Naive B cell (primary cell): ENCODE data around the gene ACD. TPM values are rescaled to one million over a fixed set of nuclear protein-coding genes. Genes with fewer than 3 reads are reported as not detected.

ENCODE experiments used
- ATAC-seq, 2 donors: fragments of 150-1000 bp; cut with Tn5 transposase; 2 replicates each; pipeline ENCODE4 v1.10.0; 2021; ENCODE audit warnings: low read depth in 2 of 2, mild to moderate bottlenecking in 2 of 2, moderate library complexity in 2 of 2
- DNase-seq: peaks from one replicate; pipeline ENCODE4 v3.0.0; 2022
- H3K27ac Mint-ChIP-seq, 6 donors: one replicate each; pipeline ENCODE4 v1.8.0; 2020 to 2022; ENCODE audit warnings: mild to moderate bottlenecking in 6 of 6, mixed read lengths in 6 of 6, moderate library complexity in 5 of 6, inconsistent platforms in 2 of 6
- H3K27me3 Mint-ChIP-seq, 3 donors: one replicate each; pipeline ENCODE4 v1.8.0; 2021 to 2022; ENCODE audit warnings: mixed read lengths in 3 of 3, mild to moderate bottlenecking in 1 of 3
- H3K36me3 Mint-ChIP-seq, 2 donors: one replicate each; pipeline ENCODE4 v1.8.0; 2020 to 2022; ENCODE audit warnings: mixed read lengths in 2 of 2, inconsistent platforms in 1 of 2, mild to moderate bottlenecking in 1 of 2
- H3K4me1 Mint-ChIP-seq, 3 donors: one replicate each; pipeline ENCODE4 v1.8.0; 2020 to 2022; ENCODE audit warnings: mixed read lengths in 3 of 3, inconsistent platforms in 1 of 3, mild to moderate bottlenecking in 1 of 3, moderate library complexity in 1 of 3
- H3K4me3 Mint-ChIP-seq, 8 donors: one replicate each; pipeline ENCODE4 v1.8.0; 2020 to 2022; ENCODE audit warnings: mild to moderate bottlenecking in 8 of 8, mixed read lengths in 8 of 8, moderate library complexity in 8 of 8, inconsistent platforms in 2 of 8
- H3K9me3 Mint-ChIP-seq, 7 donors: one replicate each; pipeline ENCODE4 v1.8.0; 2020 to 2022; ENCODE audit warnings: mixed read lengths in 7 of 7, mild to moderate bottlenecking in 5 of 7, inconsistent platforms in 2 of 7, moderate library complexity in 1 of 7
- polyA plus RNA-seq, 6 donors: library from polyadenylated mRNA; unstranded; fragments of 300-500 nt; fragmentation: Illumina TruSeq; gene quantifications; one replicate each; pipeline ENCODE4 v1.2.3, GENCODE V29; 2021; ENCODE audit warnings: low read depth in 6 of 6

ACD gene
- polyA plus RNA-seq, 6 donors from 2014 or later: 31.3 to 52.8 (median 35.5) TPM

DNA sequence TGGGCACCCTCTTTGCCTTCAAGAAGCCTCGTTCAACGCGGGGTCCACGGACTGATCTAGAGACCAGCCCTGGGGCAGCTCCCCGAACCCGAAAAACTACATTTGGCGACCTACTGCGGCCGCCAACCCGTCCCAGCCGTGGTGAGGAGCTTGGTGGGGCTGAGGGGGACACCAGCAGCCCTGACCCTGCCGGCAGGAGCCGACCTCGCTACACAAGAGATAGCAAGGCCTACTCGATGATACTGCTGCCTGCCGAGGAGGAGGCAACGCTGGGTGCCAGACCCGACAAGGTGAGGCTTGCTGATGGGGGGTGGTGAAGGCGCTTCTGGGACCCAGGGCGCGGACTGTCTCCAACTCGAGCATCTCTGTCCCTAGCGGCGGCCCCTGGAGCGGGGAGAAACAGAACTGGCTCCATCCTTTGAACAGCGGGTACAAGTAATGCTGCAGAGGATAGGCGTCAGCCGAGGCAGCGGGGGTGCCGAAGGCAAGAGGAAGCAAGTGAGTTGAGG is 5.6 kb downstream of the ACD start:
- DNase-seq (no peak), ATAC-seq (no peak)
- no peak overlapping the region for H3K4me3 Mint-ChIP-seq
- peaks cover 8 to 22% of the 10 kb centered on the region in 2 donors for H3K36me3 Mint-ChIP-seq
- peak overlapping the region in 1 of 6 donors; percentile 53 for H3K27ac Mint-ChIP-seq
- peaks cover 21 to 31% (median 28%) of the 10 kb centered on the region in 3 donors for H3K4me1 Mint-ChIP-seq
- no peaks in the 10 kb centered on the region for H3K27me3 Mint-ChIP-seq
- no peaks in the 10 kb centered on the region for H3K9me3 Mint-ChIP-seq

DNA sequence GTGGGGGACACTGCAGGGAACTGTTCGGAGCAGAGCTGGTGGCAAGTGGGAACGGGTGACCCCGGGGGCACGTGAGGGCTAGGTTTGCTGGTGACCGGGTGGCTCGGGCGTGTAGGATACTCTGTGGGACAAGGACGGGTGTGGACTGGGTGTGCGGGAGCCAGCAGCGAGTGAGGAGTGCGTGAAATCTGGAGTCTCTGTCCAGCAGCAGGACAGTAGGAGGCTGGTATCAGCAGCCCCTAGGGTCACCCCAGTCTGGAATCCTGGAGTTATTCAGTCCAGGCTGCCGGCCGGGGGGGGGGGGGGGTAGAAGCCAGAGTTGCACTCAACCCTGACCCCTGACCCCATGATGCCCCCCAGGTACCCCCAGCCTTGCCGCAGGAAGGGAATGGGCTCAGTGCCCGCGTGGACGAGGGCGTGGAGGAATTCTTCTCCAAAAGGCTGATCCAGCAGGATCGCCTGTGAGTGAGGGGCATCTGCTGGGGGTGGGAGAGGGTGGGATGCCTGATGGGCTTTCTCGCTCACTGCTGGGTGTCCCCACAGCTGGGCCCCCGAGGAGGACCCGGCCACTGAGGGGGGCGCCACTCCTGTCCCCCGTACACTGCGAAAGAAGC is 6.2 kb downstream of the ACD start:
- Mint-ChIP-seq H3K27ac (peak overlapping the region in 1 of 6 donors; percentile 91), H3K9me3 (no peaks in the 10 kb centered on the region), H3K36me3 (peaks cover 8 to 22% of the 10 kb centered on the region in 2 donors), H3K27me3 (no peaks in the 10 kb centered on the region), H3K4me1 (peaks cover 16 to 25% (median 23%) of the 10 kb centered on the region in 3 donors), H3K4me3 (no peak overlapping the region)
- ATAC-seq: no peak
- DNase-seq: no peak

DNA sequence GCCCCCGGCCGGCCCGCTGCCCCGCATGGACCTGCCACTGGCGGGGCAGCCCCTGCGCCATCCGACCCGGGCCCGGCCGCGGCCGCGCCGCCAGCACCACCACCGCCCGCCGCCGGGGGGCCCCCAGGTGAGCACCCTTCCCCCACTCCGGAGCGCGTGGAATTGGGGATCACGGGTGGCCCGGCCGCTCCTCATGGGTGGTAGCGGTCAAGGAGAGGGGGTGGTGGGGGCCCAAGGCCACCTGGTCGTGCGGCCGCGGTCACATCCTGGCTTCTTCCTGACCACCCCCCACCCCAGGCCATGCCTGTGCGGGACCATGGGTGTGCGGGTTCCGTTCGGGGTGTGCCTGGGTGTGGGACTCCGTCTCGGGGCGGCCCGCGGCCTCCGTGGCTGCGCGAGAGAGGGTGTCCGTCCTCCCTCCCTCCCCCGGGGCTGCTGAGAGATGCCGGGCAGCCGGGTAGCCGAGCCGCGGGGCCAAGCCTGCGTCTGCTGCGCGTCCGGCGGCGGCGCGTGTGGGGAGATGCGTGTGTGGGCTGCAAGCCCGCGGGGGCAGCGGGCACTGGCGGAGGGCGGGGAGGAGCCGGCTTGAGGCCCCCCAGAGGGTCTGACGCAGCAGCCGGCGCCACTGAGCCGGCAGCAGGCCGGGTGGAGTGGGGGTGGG is 6.8 kb downstream of the ACD start:
- Mint-ChIP-seq H3K27me3 (no peaks in the 10 kb centered on the region), H3K4me3 (no peak overlapping the region), H3K9me3 (no peaks in the 10 kb centered on the region), H3K27ac (no peak overlapping the region), H3K4me1 (peaks cover 10 to 20% (median 19%) of the 10 kb centered on the region in 3 donors), H3K36me3 (peaks cover 8 to 22% of the 10 kb centered on the region in 2 donors)
- no peak for ATAC-seq
- DNase-seq: no peak

DNA sequence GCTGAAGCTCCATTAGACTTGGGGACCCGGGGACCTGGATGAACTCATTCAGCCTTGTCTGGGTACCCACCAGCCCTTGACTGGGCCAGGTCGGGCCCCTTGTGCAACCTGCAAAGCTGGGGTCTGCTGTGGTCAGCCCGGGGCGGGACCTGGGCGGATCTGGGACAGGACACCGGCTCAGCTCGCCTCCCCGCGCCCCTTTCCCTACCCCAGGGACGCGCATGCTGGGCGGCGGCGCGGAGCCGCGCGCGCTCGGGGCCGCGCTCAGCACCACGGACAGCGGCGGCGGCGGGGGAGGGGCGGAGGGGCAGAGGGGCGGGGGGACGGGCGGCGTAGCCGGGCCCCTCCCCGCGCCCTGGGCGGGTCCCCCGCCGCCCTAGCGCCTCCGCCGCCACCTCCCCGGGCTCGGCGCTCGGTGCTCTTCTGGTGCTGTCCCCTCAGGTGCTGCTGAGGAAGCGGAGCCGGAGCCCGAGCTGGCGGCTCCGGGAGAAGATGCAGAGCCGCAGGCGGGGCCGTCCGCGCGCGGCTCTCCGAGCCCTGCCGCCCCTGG is 7.4 kb downstream of the ACD start:
- H3K9me3 Mint-ChIP-seq: no peaks in the 10 kb centered on the region
- H3K4me3 Mint-ChIP-seq: no peak overlapping the region
- ATAC-seq (no peak), DNase-seq (no peak)
- no peak overlapping the region for H3K27ac Mint-ChIP-seq
- peaks cover 6 to 20% (median 14%) of the 10 kb centered on the region in 3 donors for H3K4me1 Mint-ChIP-seq
- no peaks in the 10 kb centered on the region for H3K27me3 Mint-ChIP-seq
- H3K36me3 Mint-ChIP-seq: peaks cover 8 to 22% of the 10 kb centered on the region in 2 donors

DNA sequence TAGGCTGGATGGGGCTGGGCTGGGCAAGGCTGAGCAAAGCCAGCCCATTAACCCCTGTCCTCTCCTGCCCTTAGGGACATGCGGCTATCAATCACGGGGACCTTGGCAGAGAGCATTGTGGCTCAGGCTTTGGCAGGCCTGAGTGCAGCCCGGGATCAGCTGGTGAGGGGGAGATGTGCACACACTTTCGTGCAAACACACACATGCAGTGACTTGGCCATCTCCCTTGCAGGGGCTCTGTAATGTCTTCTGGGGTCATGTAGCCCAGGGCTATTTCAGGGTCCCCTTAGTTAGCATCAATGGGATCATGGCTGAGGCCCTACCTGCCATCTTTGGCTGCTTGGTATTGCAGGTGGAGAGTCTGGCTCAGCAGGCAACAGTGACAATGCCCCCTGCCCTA is 8.2 kb downstream of the ACD start:
- ATAC-seq: no peak
- H3K4me3 Mint-ChIP-seq: peak overlapping the region in 2 of 8 donors; percentile 39 to 48
- no peaks in the 10 kb centered on the region for H3K27me3 Mint-ChIP-seq
- peaks cover 6 to 20% (median 14%) of the 10 kb centered on the region in 3 donors for H3K4me1 Mint-ChIP-seq
- H3K36me3 Mint-ChIP-seq: peaks cover 8 to 22% of the 10 kb centered on the region in 2 donors
- no peak for DNase-seq
- peak overlapping the region in 4 of 6 donors; percentile 57 to 82 (median 66) for H3K27ac Mint-ChIP-seq
- no peaks in the 10 kb centered on the region for H3K9me3 Mint-ChIP-seq

DNA sequence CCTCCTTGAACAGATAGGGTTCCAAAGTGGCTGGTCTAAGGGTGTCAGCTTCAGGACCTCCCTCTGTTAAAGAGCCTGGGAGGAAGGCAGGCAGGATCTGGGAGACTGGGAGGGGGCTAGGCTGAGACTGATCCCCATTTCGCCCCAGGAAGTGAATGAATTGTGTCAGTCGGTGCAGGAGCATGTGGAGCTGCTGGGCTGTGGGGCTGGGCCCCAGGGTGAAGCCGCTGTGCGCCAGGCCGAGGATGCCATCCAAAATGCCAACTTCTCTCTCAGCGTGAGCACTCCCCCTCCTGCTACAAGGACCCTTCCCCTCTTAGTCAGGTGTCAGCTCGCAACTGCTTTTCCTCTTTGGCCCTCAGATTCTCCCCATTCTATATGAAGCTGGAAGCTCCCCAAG is 9.0 kb downstream of the ACD start:
- Mint-ChIP-seq H3K4me1 (peaks cover 8 to 20% (median 19%) of the 10 kb centered on the region in 3 donors), H3K36me3 (peaks cover 8 to 22% of the 10 kb centered on the region in 2 donors), H3K4me3 (peak overlapping the region in 1 of 8 donors; percentile 28), H3K27ac (peak overlapping the region in 2 of 6 donors; percentile 27 to 86), H3K27me3 (no peaks in the 10 kb centered on the region), H3K9me3 (no peaks in the 10 kb centered on the region)
- ATAC-seq (no peak), DNase-seq (no peak)

DNA sequence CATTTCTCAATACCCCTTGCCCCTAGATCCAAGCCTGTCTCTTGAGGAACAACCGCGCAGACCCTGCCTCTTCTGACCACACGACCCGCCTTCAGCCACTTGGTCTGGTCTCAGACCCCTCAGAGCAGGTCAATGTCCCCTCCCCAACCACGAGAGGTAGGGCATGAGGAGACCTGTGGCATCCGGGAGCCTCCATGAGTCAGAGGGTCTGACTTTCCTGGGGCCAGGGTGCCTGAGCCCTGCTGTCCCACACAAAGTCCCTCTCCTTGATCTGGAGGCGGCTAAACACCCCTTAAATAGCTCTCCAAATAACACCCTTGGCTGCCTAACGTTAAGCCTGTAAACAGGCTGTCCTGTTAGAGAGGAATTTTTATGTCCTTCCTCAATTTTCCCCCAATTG is 10.0 kb downstream of the ACD start:
- H3K4me1 Mint-ChIP-seq: peaks cover 8 to 26% (median 15%) of the 10 kb centered on the region in 3 donors

DNA sequence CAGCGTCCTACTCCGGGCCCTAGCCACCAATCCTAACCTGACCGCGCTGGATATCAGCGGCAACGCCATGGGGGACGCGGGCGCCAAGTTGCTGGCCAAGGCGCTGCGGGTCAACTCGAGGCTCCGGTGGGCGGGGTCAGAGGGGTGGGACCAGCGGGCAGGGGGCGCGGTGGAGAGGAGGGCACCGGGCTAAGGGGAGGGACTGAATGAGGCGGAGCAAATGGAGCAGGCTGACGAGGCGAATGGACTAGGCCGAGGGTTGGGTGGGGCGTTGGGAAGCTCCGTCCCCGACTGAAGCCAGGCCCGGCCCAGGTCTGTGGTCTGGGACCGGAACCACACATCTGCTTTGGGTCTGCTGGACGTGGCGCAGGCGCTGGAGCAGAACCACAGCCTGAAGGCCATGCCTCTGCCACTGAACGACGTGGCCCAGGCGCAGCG is 10.5 kb downstream of the ACD start:
- DNase-seq (no peak), ATAC-seq (no peak)
- peaks cover 8 to 14% of the 10 kb centered on the region in 2 donors for H3K36me3 Mint-ChIP-seq
- peak overlapping the region in 1 of 8 donors; percentile 74 for H3K4me3 Mint-ChIP-seq
- peak overlapping the region in 1 of 6 donors; percentile 63 for H3K27ac Mint-ChIP-seq
- no peaks in the 10 kb centered on the region for H3K27me3 Mint-ChIP-seq
- H3K9me3 Mint-ChIP-seq: no peaks in the 10 kb centered on the region
- H3K4me1 Mint-ChIP-seq: peaks cover 9 to 28% (median 16%) of the 10 kb centered on the region in 3 donors

More for the DNA sequence above, 10.0 kb downstream of the ACD start:
- H3K27ac Mint-ChIP-seq: peak overlapping the region in 1 of 6 donors; percentile 86
- DNase-seq: no peak
- no peak for ATAC-seq
- H3K4me3 Mint-ChIP-seq: peak overlapping the region in 2 of 8 donors; percentile 28 to 45
- H3K36me3 Mint-ChIP-seq: peaks cover 8 to 14% of the 10 kb centered on the region in 2 donors
- H3K9me3 Mint-ChIP-seq: no peaks in the 10 kb centered on the region
- no peaks in the 10 kb centered on the region for H3K27me3 Mint-ChIP-seq

DNA sequence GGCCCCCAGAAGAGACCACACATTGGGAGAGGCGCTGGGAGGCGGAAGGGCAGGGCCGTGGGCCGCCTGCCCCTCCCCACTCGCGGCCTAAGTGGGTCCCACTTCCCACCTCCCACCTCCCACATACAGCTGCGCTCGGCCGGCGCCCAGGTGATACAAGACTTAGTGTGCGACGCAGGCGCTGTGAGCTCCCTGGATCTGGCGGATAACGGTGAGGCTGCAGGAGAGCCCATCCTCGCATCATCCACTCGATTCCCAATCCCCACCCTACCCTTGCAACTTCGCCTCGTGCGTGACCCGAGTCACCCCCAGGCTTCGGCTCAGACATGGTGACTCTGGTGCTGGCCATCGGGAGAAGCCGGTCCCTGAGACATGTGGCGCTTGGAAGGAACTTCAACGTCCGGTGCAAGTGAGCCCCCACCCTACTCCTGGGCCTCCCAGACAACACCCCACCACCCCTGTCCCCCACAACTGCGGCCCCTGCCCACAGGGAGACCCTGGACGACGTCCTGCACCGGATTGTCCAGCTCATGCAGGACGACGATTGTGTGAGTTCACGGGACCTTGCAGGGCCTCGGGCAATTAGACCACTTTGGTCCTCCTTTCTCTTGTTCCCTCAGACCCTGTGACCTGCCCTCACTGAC is 11.2 kb downstream of the ACD start:
- Mint-ChIP-seq H3K27me3 (no peaks in the 10 kb centered on the region), H3K9me3 (no peaks in the 10 kb centered on the region), H3K4me3 (peak overlapping the region in 2 of 8 donors; percentile 23 to 74), H3K27ac (peak overlapping the region in 1 of 6 donors; percentile 63), H3K4me1 (peaks cover 14 to 34% (median 19%) of the 10 kb centered on the region in 3 donors), H3K36me3 (peaks cover 8 to 14% of the 10 kb centered on the region in 2 donors)
- no peak for DNase-seq
- ATAC-seq: no peak

DNA sequence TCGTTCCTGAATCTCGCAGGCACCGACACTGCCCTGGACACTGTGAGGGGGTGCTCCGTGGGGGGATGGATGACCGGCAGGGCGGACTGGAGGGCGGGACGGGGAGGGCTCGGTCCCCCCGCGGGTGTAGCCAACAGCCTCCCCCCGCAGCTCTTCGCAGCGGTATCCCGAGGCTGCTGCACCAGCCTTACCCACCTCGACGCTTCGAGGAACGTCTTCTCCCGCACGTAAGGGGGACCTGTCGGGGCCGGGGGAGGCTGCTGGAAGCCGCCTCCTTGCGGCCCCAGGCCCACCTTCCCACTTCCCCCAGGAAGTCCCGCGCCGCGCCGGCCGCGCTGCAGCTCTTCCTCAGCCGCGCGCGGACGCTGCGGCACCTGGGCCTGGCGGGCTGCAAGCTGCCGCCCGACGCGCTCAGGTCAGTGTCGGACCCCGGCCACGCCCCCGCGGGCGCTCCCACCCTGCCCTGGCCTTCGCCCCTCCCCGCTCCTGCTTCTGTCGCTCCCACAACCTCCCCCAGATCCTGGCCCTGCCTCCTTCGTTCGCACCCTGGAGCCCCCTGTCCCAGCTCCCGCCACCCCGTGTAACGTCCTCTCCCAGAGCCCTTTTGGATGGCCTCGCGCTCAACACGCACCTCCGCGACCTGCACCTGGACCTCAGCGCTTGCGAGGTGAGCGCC is 11.8 kb downstream of the ACD start:
- Mint-ChIP-seq H3K4me3 (peak overlapping the region in 1 of 8 donors; percentile 23), H3K27ac (peak overlapping the region in 1 of 6 donors; percentile 47), H3K9me3 (no peaks in the 10 kb centered on the region), H3K4me1 (peaks cover 15 to 35% (median 19%) of the 10 kb centered on the region in 3 donors), H3K36me3 (peaks cover 8 to 14% of the 10 kb centered on the region in 2 donors), H3K27me3 (no peaks in the 10 kb centered on the region)
- ATAC-seq (no peak), DNase-seq (no peak)

DNA sequence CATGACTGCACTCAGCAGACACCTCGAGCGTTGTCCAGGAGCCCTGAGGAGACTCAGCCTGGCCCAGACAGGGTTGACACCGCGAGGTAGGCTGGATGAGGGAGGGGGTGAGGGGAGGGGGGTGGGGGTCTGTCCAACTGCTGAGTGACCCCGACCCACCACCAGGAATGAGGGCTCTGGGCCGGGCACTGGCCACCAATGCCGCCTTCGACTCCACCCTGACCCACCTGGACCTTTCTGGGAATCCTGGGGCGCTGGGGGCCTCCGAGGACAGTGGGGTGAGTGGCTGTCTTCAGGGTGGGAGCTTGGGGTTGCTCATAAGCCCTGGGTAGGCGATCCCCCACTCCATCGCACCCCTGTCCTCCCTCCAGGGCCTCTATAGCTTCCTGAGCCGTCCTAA is 12.4 kb downstream of the ACD start:
- DNase-seq (no peak), ATAC-seq (no peak)
- no peaks in the 10 kb centered on the region for H3K27me3 Mint-ChIP-seq
- peaks cover 8 to 14% of the 10 kb centered on the region in 2 donors for H3K36me3 Mint-ChIP-seq
- peak overlapping the region in 1 of 6 donors; percentile 43 for H3K27ac Mint-ChIP-seq
- H3K9me3 Mint-ChIP-seq: no peaks in the 10 kb centered on the region
- peaks cover 15 to 35% (median 19%) of the 10 kb centered on the region in 3 donors for H3K4me1 Mint-ChIP-seq
- H3K4me3 Mint-ChIP-seq: no peak overlapping the region

DNA sequence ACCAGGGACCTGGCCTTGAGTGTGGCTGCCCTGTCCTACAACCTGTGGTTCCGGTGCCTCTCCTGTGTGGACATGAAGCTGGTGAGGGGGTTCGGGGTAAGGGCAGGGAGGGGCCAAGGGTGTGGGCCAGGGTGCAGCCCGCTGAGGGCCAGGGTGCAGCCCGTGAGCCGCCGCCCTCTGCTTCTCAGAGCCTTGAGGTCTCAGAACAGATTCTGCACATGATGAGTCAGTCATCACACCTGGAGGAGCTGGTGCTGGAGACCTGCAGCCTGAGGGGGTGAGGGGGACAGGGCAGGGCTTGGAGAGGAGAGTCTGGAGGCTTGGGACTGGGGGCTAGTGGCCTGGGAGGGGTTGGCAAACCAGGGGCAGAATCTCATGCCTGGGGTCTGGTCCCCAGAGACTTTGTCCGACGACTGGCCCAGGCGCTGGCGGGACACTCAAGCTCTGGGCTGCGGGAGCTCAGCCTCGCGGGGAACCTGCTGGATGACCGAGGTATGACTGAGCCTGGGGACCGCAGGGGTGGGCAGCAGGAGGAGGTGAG is 12.9 kb downstream of the ACD start:
- H3K4me1 Mint-ChIP-seq: peaks cover 15 to 35% (median 19%) of the 10 kb centered on the region in 3 donors
- H3K4me3 Mint-ChIP-seq: peak overlapping the region in 3 of 8 donors; percentile 32 to 48 (median 45)
- peaks cover 8 to 14% of the 10 kb centered on the region in 2 donors for H3K36me3 Mint-ChIP-seq
- DNase-seq (no peak), ATAC-seq (no peak)
- H3K27me3 Mint-ChIP-seq: no peaks in the 10 kb centered on the region
- H3K27ac Mint-ChIP-seq: peak overlapping the region in 1 of 6 donors; percentile 43
- no peaks in the 10 kb centered on the region for H3K9me3 Mint-ChIP-seq
